Bronchial epithelial cell (primary cell): ENCODE results near the gene FAM3B. TPM values are rescaled to one million over a fixed set of nuclear protein-coding genes. Genes with fewer than 3 reads are reported as not detected.

Experiments used
- DNase-seq: peaks from one replicate; pipeline ENCODE4 v3.0.0-alpha.2; 2010; ENCODE audit warnings: low read depth
- FAIRE-seq: peaks from 2 replicates; lab custom pipeline; 2011; peaks lifted over from hg19 to GRCh38; lab: Jason Lieb, UNC
- H3K27me3 ChIP-seq: 2 replicates; pipeline ENCODE4 v1.5.1; 2011; ENCODE audit warnings: low read length; ENCODE audit not compliant: control insufficient read depth, insufficient read depth
- H3K36me3 ChIP-seq: 2 replicates; pipeline ENCODE4 v1.5.1; 2011; ENCODE audit warnings: low read length; ENCODE audit not compliant: control insufficient read depth, insufficient read depth
- H3K4me3 ChIP-seq: 2 replicates; pipeline ENCODE4 v1.5.1; 2011; ENCODE audit warnings: mild to moderate bottlenecking, low read depth, low read length, control low read depth
- total RNA-seq: library from RNA; depleted of rRNA; stranded (reverse); fragments of >200 nt; gene quantifications from 2 replicates; pipeline ENCODE4 v1.2.1, GENCODE V29; 2014
- TF ChIP-seq, protein P1 (sequence below): IDR thresholded peaks from 2 replicates; pipeline ENCODE4 v1.5.1; 2011; ENCODE audit warnings: mild to moderate bottlenecking, moderate library complexity, low read length, control low read depth, inconsistent platforms; ENCODE audit not compliant: insufficient read depth, severe bottlenecking

Gene FAM3B
- total RNA-seq, 1 donor from 2014 or later, result not detected

- peaks cover 7% of the 10 kb centered on the region for H3K27me3 ChIP-seq
- no peak for DNase-seq
- no peak for FAIRE-seq
- H3K36me3 ChIP-seq, result no peaks in the 10 kb centered on the region
- TF ChIP-seq, protein P1, sequence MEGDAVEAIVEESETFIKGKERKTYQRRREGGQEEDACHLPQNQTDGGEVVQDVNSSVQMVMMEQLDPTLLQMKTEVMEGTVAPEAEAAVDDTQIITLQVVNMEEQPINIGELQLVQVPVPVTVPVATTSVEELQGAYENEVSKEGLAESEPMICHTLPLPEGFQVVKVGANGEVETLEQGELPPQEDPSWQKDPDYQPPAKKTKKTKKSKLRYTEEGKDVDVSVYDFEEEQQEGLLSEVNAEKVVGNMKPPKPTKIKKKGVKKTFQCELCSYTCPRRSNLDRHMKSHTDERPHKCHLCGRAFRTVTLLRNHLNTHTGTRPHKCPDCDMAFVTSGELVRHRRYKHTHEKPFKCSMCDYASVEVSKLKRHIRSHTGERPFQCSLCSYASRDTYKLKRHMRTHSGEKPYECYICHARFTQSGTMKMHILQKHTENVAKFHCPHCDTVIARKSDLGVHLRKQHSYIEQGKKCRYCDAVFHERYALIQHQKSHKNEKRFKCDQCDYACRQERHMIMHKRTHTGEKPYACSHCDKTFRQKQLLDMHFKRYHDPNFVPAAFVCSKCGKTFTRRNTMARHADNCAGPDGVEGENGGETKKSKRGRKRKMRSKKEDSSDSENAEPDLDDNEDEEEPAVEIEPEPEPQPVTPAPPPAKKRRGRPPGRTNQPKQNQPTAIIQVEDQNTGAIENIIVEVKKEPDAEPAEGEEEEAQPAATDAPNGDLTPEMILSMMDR, result no peak
- no peak overlapping the region for H3K4me3 ChIP-seq
These were observed 32.5 kb downstream of the FAM3B start for GRCh38 chr21:41349126-41349525.

- FAIRE-seq (no peak), DNase-seq (no peak)
- TF ChIP-seq, protein P1, result no peak
- Histone ChIP-seq H3K4me3 (no peak overlapping the region), H3K27me3 (peaks cover 7% of the 10 kb centered on the region), H3K36me3 (no peaks in the 10 kb centered on the region)
These were observed 33.2 kb downstream of the FAM3B start for GRCh38 chr21:41349619-41350390.

DNA sequence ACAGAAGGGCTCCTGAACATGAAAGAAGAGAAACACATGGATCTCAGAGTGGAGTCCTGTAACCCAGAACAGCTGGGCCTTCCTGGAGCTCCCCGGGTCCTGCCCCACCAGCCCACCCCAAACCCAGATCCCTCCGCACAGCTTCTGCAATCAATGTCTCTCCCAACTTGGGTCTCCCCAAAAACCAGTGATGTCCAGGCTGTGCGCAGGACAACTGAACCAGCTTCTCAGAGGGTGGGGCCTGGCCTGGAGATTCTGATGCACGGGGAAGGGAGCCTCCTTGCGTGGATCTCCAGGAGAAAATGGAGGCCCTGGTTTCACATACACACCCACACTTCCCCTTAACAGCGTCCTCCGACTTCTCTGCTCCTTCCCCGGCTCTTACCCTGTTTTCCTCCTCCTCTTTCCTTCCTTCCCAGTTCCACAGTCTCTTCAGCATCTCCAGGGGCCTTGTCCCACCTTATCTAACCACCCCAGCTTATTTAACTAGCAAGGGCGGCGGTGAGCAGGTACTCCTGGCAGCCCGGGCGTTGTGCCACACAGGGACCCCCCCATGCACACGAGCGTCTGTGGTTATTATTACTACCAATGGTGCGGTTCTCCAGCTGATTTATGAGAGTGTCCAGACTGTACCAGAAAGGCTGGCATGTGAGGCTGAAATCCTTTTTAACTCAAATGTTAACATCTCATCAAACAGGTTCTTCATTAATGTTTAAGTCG lies 34.0 kb downstream of the FAM3B start:
- peaks cover 7% of the 10 kb centered on the region for H3K27me3 ChIP-seq
- TF ChIP-seq, protein P1, result no peak
- DNase-seq (no peak), FAIRE-seq (no peak)
- H3K4me3 ChIP-seq, result no peak overlapping the region
- no peaks in the 10 kb centered on the region for H3K36me3 ChIP-seq

DNA sequence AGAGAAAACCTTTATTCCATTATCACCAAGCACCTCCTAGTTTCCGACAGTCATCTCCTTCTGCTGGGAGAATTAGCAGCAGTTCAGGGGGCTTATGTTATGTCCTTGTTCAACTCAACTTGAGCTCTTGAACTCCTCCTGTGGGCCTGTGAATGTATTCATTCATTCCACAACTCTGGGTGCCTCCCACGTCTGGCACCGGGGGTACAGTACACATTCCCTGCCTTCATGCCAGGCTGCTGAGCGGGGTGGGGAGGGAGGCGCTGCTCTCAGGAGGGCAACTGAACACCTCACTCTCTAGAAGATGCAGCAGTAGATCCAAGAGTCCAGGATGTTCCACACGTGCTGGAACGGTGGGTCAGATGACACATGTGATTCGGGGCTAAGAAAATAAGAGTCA lies 40.9 kb downstream of the FAM3B start:
- no peaks in the 10 kb centered on the region for H3K36me3 ChIP-seq
- FAIRE-seq, result no peak
- H3K4me3 ChIP-seq, result no peak overlapping the region
- H3K27me3 ChIP-seq, result peaks cover 2% of the 10 kb centered on the region
- no peak for DNase-seq
- TF ChIP-seq, protein P1, result no peak

DNA sequence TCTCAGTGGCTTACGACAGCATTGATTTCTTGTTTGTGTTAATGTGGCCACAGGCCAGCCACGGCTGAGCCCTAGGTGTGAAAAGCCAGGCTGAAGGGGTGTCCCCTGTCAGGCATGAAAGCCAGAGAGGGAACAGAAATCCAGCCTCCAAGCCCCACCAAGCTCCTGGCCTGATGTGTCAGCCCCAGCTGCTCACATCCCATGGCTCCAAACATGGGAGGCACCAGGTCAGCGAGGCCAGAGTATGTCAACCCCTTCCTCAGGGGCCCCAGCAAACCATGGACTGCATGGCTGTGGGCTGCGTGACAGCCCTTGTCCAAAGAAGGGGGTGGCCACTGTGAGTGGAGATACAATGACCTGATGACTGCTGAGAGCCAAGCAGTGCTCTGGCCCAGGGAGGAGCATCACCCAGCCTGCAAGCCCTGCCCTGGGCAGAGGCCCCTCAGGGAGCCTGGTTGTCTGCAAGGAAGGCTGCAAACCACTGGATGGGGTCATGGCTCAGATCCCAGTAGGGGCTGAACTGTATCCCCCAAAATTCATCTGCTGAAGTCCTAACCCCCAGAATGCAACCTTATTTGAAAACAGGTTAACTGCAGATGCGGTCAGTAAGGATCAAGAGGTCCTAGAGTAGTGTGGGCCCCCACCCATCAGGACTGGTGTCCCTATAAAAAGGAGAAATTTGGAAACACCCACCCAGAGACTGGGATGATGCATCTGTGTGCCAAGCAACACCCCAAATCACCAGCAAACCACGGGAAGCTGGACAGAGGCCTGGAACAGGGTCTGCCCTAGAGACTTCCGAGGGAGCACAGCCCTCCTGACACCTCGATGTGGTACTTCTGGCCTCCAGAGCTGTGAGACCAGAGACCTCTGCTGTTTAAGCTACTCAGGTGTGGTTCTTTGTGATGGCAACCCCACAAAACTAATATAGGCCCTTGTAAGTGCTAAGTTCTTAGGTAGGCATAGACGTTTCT lies 41.9 kb downstream of the FAM3B start:
- no peak for DNase-seq
- no peak for FAIRE-seq
- H3K36me3 ChIP-seq, result no peaks in the 10 kb centered on the region
- TF ChIP-seq, protein P1, result no peak
- no peak overlapping the region for H3K4me3 ChIP-seq
- H3K27me3 ChIP-seq, result peaks cover 2% of the 10 kb centered on the region
